Neuronal stem cell (in vitro differentiated cells): ENCODE measurements around the gene POLR3C.

Source experiments
- DNase-seq: peaks from one replicate; pipeline ENCODE4 v3.0.0-alpha.2; 2013; ENCODE audit warnings: low spot score
- H2AFZ ChIP-seq: one replicate; pipeline ENCODE4 v1.6.1; 2013; ENCODE audit warnings: mild to moderate bottlenecking, low read length, inconsistent platforms
- H2AK5ac ChIP-seq: 2 replicates; pipeline ENCODE4 v1.6.1; 2013; ENCODE audit warnings: low read depth, mild to moderate bottlenecking, inconsistent platforms, low read length, moderate library complexity, mixed read lengths
- H2BK120ac ChIP-seq: 2 replicates; pipeline ENCODE4 v1.6.1; 2013; ENCODE audit warnings: low read depth, mild to moderate bottlenecking, inconsistent platforms, low read length, moderate library complexity, mixed read lengths
- H2BK12ac ChIP-seq: one replicate; pipeline ENCODE4 v1.6.1; 2013; ENCODE audit warnings: low read length, inconsistent platforms
- H2BK15ac ChIP-seq: 2 replicates; pipeline ENCODE4 v1.6.1; 2013; ENCODE audit warnings: mild to moderate bottlenecking, low read length, inconsistent platforms, mixed read lengths
- H2BK5ac ChIP-seq: one replicate; pipeline ENCODE4 v1.6.1; 2013; ENCODE audit warnings: inconsistent platforms, mild to moderate bottlenecking, low read length, moderate library complexity
- H3K14ac ChIP-seq: one replicate; pipeline ENCODE4 v1.6.1; 2013; ENCODE audit warnings: low read length, inconsistent platforms
- H3K18ac ChIP-seq: 2 replicates; pipeline ENCODE4 v1.6.1; 2013; ENCODE audit warnings: low read length, inconsistent platforms
- H3K23ac ChIP-seq: 2 replicates; pipeline ENCODE4 v1.6.1; 2013; ENCODE audit warnings: low read depth, mild to moderate bottlenecking, mixed read lengths, low read length, inconsistent platforms; ENCODE audit not compliant: poor library complexity
- H3K27ac ChIP-seq: replicated peaks from 3 replicates; pipeline ENCODE4 v1.5.1; 2013; ENCODE audit warnings: low read length, inconsistent platforms
- H3K27me3 ChIP-seq, 3 experiments: 2 replicates each; pipeline ENCODE4 v1.6.1; 2013; ENCODE audit warnings: low read length in 3 of 3, mild to moderate bottlenecking in 2 of 3, inconsistent platforms in 1 of 3, low read depth in 1 of 3, mixed read lengths in 1 of 3, moderate library complexity in 1 of 3; ENCODE audit not compliant: control insufficient read depth in 3 of 3, insufficient read depth in 3 of 3
- H3K36me3 ChIP-seq, 2 donors: replicated peaks in 1 of 2; 2 replicates each; pipeline ENCODE4 v1.6.1; 2013; ENCODE audit warnings: low read length in 2 of 2; ENCODE audit not compliant: control insufficient read depth in 2 of 2, insufficient read depth in 2 of 2
- H3K4ac ChIP-seq: 2 replicates; pipeline ENCODE4 v1.6.1; 2013; ENCODE audit warnings: inconsistent platforms, mild to moderate bottlenecking, low read length, moderate library complexity
- H3K4me1 ChIP-seq, 2 donors: 1 replicate in 1 of 2; 2 replicates in 1 of 2; pipeline ENCODE4 v1.6.1; 2013; ENCODE audit warnings: low read length in 2 of 2, low read depth in 1 of 2; ENCODE audit not compliant: control insufficient read depth in 2 of 2, insufficient read depth in 1 of 2
- H3K4me2 ChIP-seq: one replicate; pipeline ENCODE4 v1.6.1; 2013; ENCODE audit warnings: mild to moderate bottlenecking, low read length, inconsistent platforms; ENCODE audit not compliant: insufficient read depth, poor library complexity, severe bottlenecking
- H3K4me3 ChIP-seq, 2 donors: 2 replicates each; pipeline ENCODE4 v1.5.1; 2013; ENCODE audit warnings: low read length in 2 of 2, mild to moderate bottlenecking in 2 of 2, inconsistent platforms in 1 of 2, moderate library complexity in 1 of 2
- H3K79me1 ChIP-seq: one replicate; pipeline ENCODE4 v1.6.1; 2013; ENCODE audit warnings: low read depth, mild to moderate bottlenecking, inconsistent platforms, low read length, moderate library complexity
- H3K9ac ChIP-seq: one replicate; pipeline ENCODE4 v1.6.1; 2013; ENCODE audit warnings: mild to moderate bottlenecking, low read depth, low read length, inconsistent platforms; ENCODE audit not compliant: poor library complexity
- H3K9me3 ChIP-seq, 2 donors: replicated peaks in 1 of 2; 2 replicates each; pipeline versions ENCODE3 to v1.6.1; 2013; ENCODE audit warnings: low read length in 2 of 2, mild to moderate bottlenecking in 2 of 2, inconsistent platforms in 1 of 2, low read depth in 1 of 2, mixed read lengths in 1 of 2, moderate library complexity in 1 of 2; ENCODE audit not compliant: control insufficient read depth in 2 of 2, insufficient read depth in 1 of 2
- H4K8ac ChIP-seq: one replicate; pipeline ENCODE4 v1.6.1; 2013; ENCODE audit warnings: low read depth, mild to moderate bottlenecking, inconsistent platforms, low read length, moderate library complexity
- H4K91ac ChIP-seq: one replicate; pipeline ENCODE4 v1.6.1; 2013; ENCODE audit warnings: low read length, low read depth, mild to moderate bottlenecking, inconsistent platforms; ENCODE audit not compliant: poor library complexity
- WGBS, 2 donors: extraction: QIAGEN DNeasy Blood & Tissue Kit; methylation state at CpG; one replicate each; pipeline ENCODE4 v1.1.7; 2013; ENCODE audit warnings: missing lambda C conversion rate in 2 of 2, mixed read lengths in 1 of 2; ENCODE audit not compliant: insufficient read length in 2 of 2, insufficient replicate concordance in 1 of 2; ENCODE audit errors: extremely low coverage in 2 of 2; 5-methylcytosine and 5-hydroxymethylcytosine counted together

Gene POLR3C

GRCh38 chr1:145879775-145880174 lies 55.8 kb downstream of the POLR3C start:
- no peak for DNase-seq
- H3K4me3 ChIP-seq, result no peak overlapping the region
- no peak overlapping the region for H2AFZ ChIP-seq
- no peak overlapping the region for H2BK15ac ChIP-seq
- no peak overlapping the region for H2BK5ac ChIP-seq
- no peak overlapping the region for H2BK120ac ChIP-seq
- H4K91ac ChIP-seq, result no peak overlapping the region
- no peak overlapping the region for H3K23ac ChIP-seq
- H3K27ac ChIP-seq, result no peak overlapping the region
- H3K27me3 ChIP-seq, result peaks cover 0 to 66% (median 8%) of the 10 kb centered on the region in 3 experiments
- no CpG with 5 or more reads among the region's 5 CpGs for WGBS, 2 donors
- no peak overlapping the region for H3K9ac ChIP-seq
- no peak overlapping the region for H2BK12ac ChIP-seq
- no peaks in the 10 kb centered on the region for H3K79me1 ChIP-seq
- H3K14ac ChIP-seq, result no peak overlapping the region
- H3K4ac ChIP-seq, result no peak overlapping the region
- H3K4me2 ChIP-seq, result no peak overlapping the region
- H3K18ac ChIP-seq, result no peak overlapping the region
- no peak overlapping the region for H2AK5ac ChIP-seq
- H3K4me1 ChIP-seq, result peaks cover 5 to 6% of the 10 kb centered on the region in 2 donors
- H3K9me3 ChIP-seq, result no peaks in the 10 kb centered on the region
- no peak overlapping the region for H4K8ac ChIP-seq
- no peaks in the 10 kb centered on the region for H3K36me3 ChIP-seq

DNA sequence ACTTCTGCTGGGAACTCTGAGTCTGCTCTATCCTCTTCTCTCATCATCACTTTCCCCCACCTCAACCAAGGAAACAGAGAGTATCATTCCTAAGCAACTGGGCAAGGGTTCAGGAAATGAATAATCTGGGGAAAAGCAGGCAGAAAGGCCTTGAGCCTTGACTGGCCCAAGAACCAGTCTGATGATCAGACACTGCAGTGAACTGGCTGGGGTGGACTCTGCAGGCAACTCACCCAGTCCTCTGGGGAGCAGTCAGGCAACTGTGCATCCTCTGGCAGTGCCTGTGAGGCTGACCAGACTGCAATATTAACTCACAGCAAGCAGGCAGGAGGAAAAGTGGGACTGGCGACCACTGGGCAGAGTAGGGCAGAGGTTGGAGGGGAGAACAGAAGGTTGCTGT lies 60.7 kb downstream of the POLR3C start:
- Histone ChIP-seq H2BK15ac (no peak overlapping the region), H3K4me1 (peaks cover 3 to 4% of the 10 kb centered on the region in 2 donors), H3K36me3 (no peaks in the 10 kb centered on the region), H3K14ac (no peak overlapping the region), H2BK12ac (no peak overlapping the region), H3K4me2 (no peak overlapping the region), H3K9ac (no peak overlapping the region), H3K18ac (no peak overlapping the region), H3K23ac (no peak overlapping the region), H3K4ac (no peak overlapping the region), H2AK5ac (no peak overlapping the region), H3K4me3 (no peak overlapping the region), H4K8ac (no peak overlapping the region), H3K9me3 (no peaks in the 10 kb centered on the region), H3K27me3 (peaks cover 0 to 44% (median 19%) of the 10 kb centered on the region in 3 experiments), H2BK5ac (no peak overlapping the region), H2BK120ac (no peak overlapping the region), H3K79me1 (no peaks in the 10 kb centered on the region), H3K27ac (no peak overlapping the region), H2AFZ (no peak overlapping the region), H4K91ac (no peak overlapping the region)
- no CpG with 5 or more reads among the region's 1 CpG for WGBS, 2 donors
- no peak for DNase-seq

DNA sequence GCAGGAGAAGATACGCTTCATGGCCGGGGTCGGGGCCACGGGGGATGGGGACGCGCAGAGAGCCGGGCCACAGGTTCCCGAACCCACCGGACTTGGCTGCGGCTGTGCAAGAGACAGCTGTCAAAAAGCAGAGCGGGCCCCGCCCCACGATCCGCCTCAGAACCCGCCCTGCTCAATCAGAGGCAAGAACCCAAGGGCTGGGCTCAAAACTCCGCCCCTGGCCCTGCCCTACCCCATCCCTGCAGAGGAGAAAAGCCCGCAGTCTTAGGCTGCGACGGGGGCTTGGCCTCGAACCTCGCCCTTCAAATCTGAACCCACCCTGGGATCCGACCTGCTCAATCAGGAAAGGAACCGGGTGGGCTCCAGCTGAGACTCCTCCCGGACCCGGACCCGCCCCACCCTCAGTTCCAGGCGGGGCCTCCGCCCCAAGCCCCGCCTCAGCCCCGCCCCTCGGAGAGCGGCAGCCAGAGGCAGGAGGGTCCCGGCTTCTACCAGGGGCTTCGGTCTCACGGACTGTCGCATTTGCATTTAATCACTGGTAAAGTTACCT lies 61.8 kb downstream of the POLR3C start, which contains the start of gene ANKRD35:
ANKRD35 (minus strand) TSS at position 129 of the 550 bp plus-strand sequence; CDS start at position 21, 108 bp downstream.
- peak; percentile 75 for DNase-seq
- H3K36me3 ChIP-seq, result no peaks in the 10 kb centered on the region
- no peak within 1 kb of the TSS for H2AK5ac ChIP-seq
- no peak within 1 kb of the TSS for H2BK120ac ChIP-seq
- H3K23ac ChIP-seq, result no peak within 1 kb of the TSS
- H3K14ac ChIP-seq, result no peak within 1 kb of the TSS
- H3K4ac ChIP-seq, result no peak within 1 kb of the TSS
- H2AFZ ChIP-seq, result peak within 1 kb of the TSS; percentile 99
- no peak within 1 kb of the TSS for H3K9ac ChIP-seq
- no peaks in the 10 kb centered on the region for H3K79me1 ChIP-seq
- no peak within 1 kb of the TSS for H3K27ac ChIP-seq
- H3K9me3 ChIP-seq, result no peaks in the 10 kb centered on the region
- peak within 1 kb of the TSS; percentile 46 for H3K4me2 ChIP-seq
- peaks cover 0 to 44% (median 19%) of the 10 kb centered on the region in 3 experiments for H3K27me3 ChIP-seq
- no peak within 1 kb of the TSS for H2BK12ac ChIP-seq
- peak within 1 kb of the TSS; percentile 20 for H3K18ac ChIP-seq
- peaks cover 0 to 2% of the 10 kb centered on the region in 2 donors for H3K4me1 ChIP-seq
- H2BK5ac ChIP-seq, result no peak within 1 kb of the TSS
- no peak within 1 kb of the TSS for H2BK15ac ChIP-seq
- H4K91ac ChIP-seq, result no peak within 1 kb of the TSS
- peak within 1 kb of the TSS; percentile 57 to 83 for H3K4me3 ChIP-seq
- H4K8ac ChIP-seq, result no peak within 1 kb of the TSS
- WGBS, 2 donors, result no CpG with 5 or more reads among the region's 36 CpGs

DNA sequence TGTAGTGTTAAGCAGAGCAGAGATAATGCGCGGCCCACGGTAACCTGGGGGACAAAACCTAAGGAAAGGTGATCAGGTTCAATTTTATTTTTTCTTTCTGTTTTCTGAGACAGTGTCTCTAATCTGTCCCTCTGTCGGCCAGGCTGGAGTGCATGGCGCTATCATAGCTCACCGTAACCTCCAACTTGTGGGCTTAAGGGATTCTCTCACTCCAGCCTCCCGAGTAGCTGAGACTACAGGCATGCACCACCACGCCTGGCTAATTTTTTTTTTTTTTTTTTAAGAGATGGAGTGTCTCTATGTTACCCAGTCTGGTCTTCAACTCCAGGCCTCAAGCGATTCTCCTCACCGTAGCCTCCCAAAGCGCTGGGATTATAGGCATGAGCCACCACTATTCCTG lies 62.4 kb downstream of the POLR3C start:
- Histone ChIP-seq H2BK12ac (no peak overlapping the region), H2BK120ac (no peak overlapping the region), H3K27ac (no peak overlapping the region), H3K23ac (no peak overlapping the region), H3K36me3 (no peaks in the 10 kb centered on the region), H3K4me3 (peak overlapping the region in 1 of 2 donors; percentile 57), H2AFZ (peak overlapping the region; percentile 99), H3K18ac (no peak overlapping the region), H3K9ac (no peak overlapping the region), H3K4me2 (peak overlapping the region; percentile 46), H3K4ac (no peak overlapping the region), H3K9me3 (no peaks in the 10 kb centered on the region), H3K14ac (no peak overlapping the region), H2BK15ac (no peak overlapping the region), H4K91ac (no peak overlapping the region), H2BK5ac (no peak overlapping the region), H2AK5ac (no peak overlapping the region), H3K79me1 (no peaks in the 10 kb centered on the region), H4K8ac (no peak overlapping the region), H3K27me3 (peaks cover 0 to 41% (median 19%) of the 10 kb centered on the region in 3 experiments), H3K4me1 (peaks cover 0 to 4% of the 10 kb centered on the region in 2 donors)
- DNase-seq, result no peak
- no CpG with 5 or more reads among the region's 11 CpGs for WGBS, 2 donors
